HG03196 (cell line): ENCODE measurements around the gene KCNK16.

ENCODE experiments used
- ATAC-seq: cut with Tn5 transposase; IDR thresholded peaks from one replicate; pipeline ENCODE4 v1.9.1; 2021; ENCODE audit not compliant: unreplicated experiment

The KCNK16 gene

GRCh38 chr6:39342692-39343395 lies 20.3 kb upstream of the KCNK16 start:
- ATAC-seq: no peak

- ATAC-seq: no peak
Measured at GRCh38 chr6:39341937-39342336, 19.4 kb upstream of the KCNK16 start.

- ATAC-seq: no peak
Measured at GRCh38 chr6:39341352-39341751, 18.9 kb upstream of the KCNK16 start.

GRCh38 chr6:39339868-39340550 lies 17.5 kb upstream of the KCNK16 start:
- no peak for ATAC-seq

GRCh38 chr6:39339096-39339867 lies 16.8 kb upstream of the KCNK16 start:
- ATAC-seq: no peak

- ATAC-seq: no peak
Measured at GRCh38 chr6:39338397-39338796, 15.9 kb upstream of the KCNK16 start.

- peak; percentile 64 for ATAC-seq
Measured at GRCh38 chr6:39335780-39336545, 13.5 kb upstream of the KCNK16 start.

- no peak for ATAC-seq
Measured at GRCh38 chr6:39333644-39334438, 11.3 kb upstream of the KCNK16 start.

- no peak for ATAC-seq
Measured at GRCh38 chr6:39330476-39330875, 8.0 kb upstream of the KCNK16 start.

GRCh38 chr6:39330057-39330456 lies 7.6 kb upstream of the KCNK16 start:
- ATAC-seq: peak; percentile 84

- ATAC-seq: no peak
Measured at GRCh38 chr6:39328066-39328465, 5.6 kb upstream of the KCNK16 start.

- no peak for ATAC-seq
Measured at GRCh38 chr6:39327507-39327906, 5.0 kb upstream of the KCNK16 start.

- ATAC-seq: no peak
Measured at GRCh38 chr6:39321761-39322160, 741 bp downstream of the KCNK16 start.

GRCh38 chr6:39320363-39320984 lies 2.0 kb downstream of the KCNK16 start:
- no peak for ATAC-seq

- no peak for ATAC-seq
Measured at GRCh38 chr6:39319621-39320362, 2.7 kb downstream of the KCNK16 start.

- no peak for ATAC-seq
Measured at GRCh38 chr6:39317256-39317655, 5.2 kb downstream of the KCNK16 start.

GRCh38 chr6:39314273-39314795 lies 8.2 kb downstream of the KCNK16 start, which contains the start of gene KCNK17:
KCNK17 (minus strand) TSS chr6:39314419; CDS start chr6:39314320, 99 bp downstream.
- ATAC-seq: no peak

- ATAC-seq: no peak
Measured at GRCh38 chr6:39313526-39314272, 8.8 kb downstream of the KCNK16 start.
